HUES6 (cell line): ENCODE data around the gene IQCE.
"Not testable (repeated sequence)": the region's sequence is repeated elsewhere in the genome, so short reads cannot be mapped to it uniquely, and the experiment has no call there.

ENCODE experiments used
- H3K27ac ChIP-seq: 2 replicates; pipeline ENCODE4 v1.7.0; 2013; ENCODE audit warnings: low read depth, mild to moderate bottlenecking, low read length, inconsistent platforms
- H3K27me3 ChIP-seq: 2 replicates; pipeline ENCODE4 v1.6.1; 2013; ENCODE audit warnings: low read length; ENCODE audit not compliant: control insufficient read depth, insufficient read depth
- H3K36me3 ChIP-seq: 2 replicates; pipeline ENCODE4 v1.6.1; 2013; ENCODE audit warnings: low read length; ENCODE audit not compliant: control insufficient read depth, insufficient read depth
- H3K4me1 ChIP-seq: 2 replicates; pipeline ENCODE4 v1.6.1; 2013; ENCODE audit warnings: low read length; ENCODE audit not compliant: control insufficient read depth, insufficient read depth
- H3K4me3 ChIP-seq: 2 replicates; pipeline ENCODE4 v1.5.1; 2013; ENCODE audit warnings: low read depth, low read length
- H3K9ac ChIP-seq: one replicate; pipeline ENCODE4 v1.6.1; 2013; ENCODE audit warnings: mild to moderate bottlenecking, low read length
- H3K9me3 ChIP-seq: 2 replicates; pipeline ENCODE4 v1.6.1; 2013; ENCODE audit warnings: low read depth, low read length; ENCODE audit not compliant: control insufficient read depth, insufficient read depth

Gene IQCE

DNA sequence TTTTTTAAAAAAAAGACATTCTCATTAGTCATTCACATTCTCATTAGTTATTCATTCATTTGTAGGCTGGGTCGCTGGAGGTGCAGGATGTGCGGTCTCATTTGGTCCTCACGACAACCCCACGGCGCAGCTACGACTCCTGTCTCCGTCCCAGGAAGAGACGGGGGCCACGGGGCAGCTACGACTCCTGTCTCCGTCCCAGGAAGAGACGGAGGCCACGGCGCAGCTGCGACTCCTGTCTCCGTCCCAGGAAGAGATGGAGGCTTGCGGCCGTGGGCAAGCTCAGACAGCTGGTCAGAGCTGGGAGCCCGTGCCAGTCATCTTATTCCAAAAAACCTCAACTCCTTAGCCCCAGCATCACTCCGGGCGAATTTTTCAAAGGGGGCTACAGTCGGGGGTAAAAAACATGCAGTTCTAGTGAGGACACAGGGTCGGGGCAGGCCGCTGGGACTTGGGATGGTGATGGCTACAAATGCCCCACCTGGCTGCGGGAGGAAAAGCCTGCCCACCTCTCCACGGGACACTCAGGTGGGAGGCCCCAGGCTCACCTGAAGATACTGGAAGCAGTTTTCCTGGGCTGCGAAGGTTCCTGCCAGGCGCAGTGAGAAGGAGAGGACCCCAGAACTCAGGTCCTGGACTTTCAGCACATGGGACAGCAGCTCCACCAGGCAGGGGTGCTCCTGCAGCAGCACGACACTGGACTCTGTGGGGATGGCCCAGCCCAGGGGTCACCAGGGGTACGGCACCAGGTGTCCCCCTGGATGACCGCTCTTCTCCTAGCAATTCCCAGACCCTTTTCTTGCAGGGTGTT is 11.8 kb upstream of the IQCE start:
- H3K9me3 ChIP-seq, result no peaks in the 10 kb centered on the region
- peaks cover 64% of the 10 kb centered on the region for H3K36me3 ChIP-seq
- H3K9ac ChIP-seq, result no peak overlapping the region
- H3K4me3 ChIP-seq, result no peak overlapping the region
- H3K4me1 ChIP-seq, result no peaks in the 10 kb centered on the region
- H3K27me3 ChIP-seq, result no peaks in the 10 kb centered on the region
- H3K27ac ChIP-seq, result no peak overlapping the region

- no peak overlapping the region for H3K4me3 ChIP-seq
- H3K9me3 ChIP-seq, result no peaks in the 10 kb centered on the region
- no peak overlapping the region for H3K9ac ChIP-seq
- no peaks in the 10 kb centered on the region for H3K4me1 ChIP-seq
- no peaks in the 10 kb centered on the region for H3K27me3 ChIP-seq
- no peak overlapping the region for H3K27ac ChIP-seq
- peaks cover 33% of the 10 kb centered on the region for H3K36me3 ChIP-seq
Measured at GRCh38 chr7:2551418-2551817, 7.4 kb upstream of the IQCE start.

GRCh38 chr7:2553108-2553507 is 5.7 kb upstream of the IQCE start:
- Histone ChIP-seq H3K9ac (no peak overlapping the region), H3K27ac (no peak overlapping the region), H3K36me3 (peaks cover 19% of the 10 kb centered on the region), H3K4me3 (no peak overlapping the region), H3K9me3 (no peaks in the 10 kb centered on the region), H3K4me1 (no peaks in the 10 kb centered on the region), H3K27me3 (no peaks in the 10 kb centered on the region)

- H3K27me3 ChIP-seq, result no peaks in the 10 kb centered on the region
- H3K9ac ChIP-seq, result peak overlapping the region; percentile 97
- H3K4me1 ChIP-seq, result no peaks in the 10 kb centered on the region; the same call in 1 of the 2 replicates
- no peak overlapping the region for H3K27ac ChIP-seq
- peak overlapping the region; percentile 77 for H3K4me3 ChIP-seq
- H3K36me3 ChIP-seq, result peaks cover 17% of the 10 kb centered on the region
- no peaks in the 10 kb centered on the region for H3K9me3 ChIP-seq
Measured at GRCh38 chr7:2553831-2554581, 4.8 kb upstream of the IQCE start.

DNA sequence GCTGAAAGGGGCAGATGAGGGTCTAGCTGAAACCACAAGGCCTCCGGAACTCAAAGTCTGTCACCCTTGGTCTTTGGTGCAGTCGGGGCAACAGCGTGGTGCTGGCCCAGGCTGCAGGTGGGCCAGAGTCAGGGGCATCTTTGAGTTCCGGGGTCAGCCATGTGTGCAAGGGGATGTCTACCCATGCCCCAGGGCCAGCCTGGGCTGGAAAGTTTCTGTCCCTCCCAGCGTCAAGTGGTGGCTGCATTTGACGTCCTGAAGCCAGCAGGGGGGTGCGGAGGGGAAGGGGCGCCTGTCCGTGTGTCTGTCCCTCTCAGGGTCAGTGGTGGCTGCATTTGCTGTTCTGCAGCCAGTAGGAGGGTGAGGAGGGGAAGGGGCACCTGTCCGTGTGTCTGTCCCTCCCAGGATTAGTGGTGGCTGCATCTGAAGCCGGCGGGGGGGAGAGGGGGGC is 4.1 kb upstream of the IQCE start:
- Histone ChIP-seq H3K27ac (no peak overlapping the region), H3K9me3 (no peaks in the 10 kb centered on the region), H3K27me3 (no peaks in the 10 kb centered on the region), H3K4me3 (peak overlapping the region; percentile 77), H3K4me1 (no peaks in the 10 kb centered on the region; the same call in 1 of the 2 replicates), H3K36me3 (peaks cover 17% of the 10 kb centered on the region), H3K9ac (peak overlapping the region; percentile 97)

DNA sequence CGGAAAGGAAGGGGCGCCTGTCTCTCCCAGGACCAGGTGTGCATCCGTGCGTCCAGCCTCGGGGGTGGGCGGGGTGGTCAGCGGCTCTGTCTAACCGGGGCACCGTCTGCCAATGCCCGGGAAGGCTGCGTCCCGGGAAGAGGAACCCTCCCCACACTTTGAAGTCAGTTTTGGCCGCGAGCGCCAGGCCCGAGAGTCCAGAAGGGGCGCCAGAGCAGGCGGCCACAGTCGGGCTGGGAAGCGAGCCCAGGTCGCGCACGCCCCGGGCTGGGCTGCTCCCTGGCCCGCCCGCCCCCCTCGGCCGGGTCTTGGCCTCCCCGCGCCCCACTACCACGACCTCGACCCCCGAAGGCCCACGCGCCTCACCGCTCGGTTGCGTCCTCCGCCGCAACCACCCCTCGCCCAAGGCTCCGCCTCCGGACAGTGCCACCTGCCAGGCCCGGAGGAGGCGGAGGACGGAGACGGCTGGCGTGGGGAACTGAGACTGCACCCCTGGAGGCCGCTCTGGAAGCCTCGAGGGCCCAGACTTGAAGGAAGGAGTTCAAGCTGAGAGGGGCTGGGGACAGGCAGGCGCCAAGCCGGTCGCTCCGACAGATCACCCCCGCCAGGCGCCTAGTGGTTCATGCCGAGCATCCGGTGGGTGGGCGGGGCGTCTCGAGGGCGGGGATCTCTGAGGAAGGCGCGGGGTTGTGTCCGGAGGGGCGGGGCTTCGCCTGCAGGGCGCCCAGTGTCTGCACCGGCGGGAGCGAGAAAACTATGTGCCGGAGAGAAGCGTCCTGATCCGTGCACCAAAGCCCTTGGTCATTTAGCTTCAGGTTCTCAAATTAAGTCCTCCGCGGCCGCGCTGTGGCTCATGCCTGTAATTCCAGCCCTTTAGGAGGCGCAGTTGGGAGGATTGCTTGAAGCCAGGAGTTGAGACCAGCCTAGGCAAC is 3.4 kb upstream of the IQCE start, which contains the start of gene BRAT1:
TSS of gene BRAT1 (minus strand) at position 404 of the 932 bp plus-strand sequence. CDS start 1,093 bp downstream, outside the sequence.
- Histone ChIP-seq H3K27ac (peak within 1 kb of the TSS; percentile 100), H3K4me1 (peaks cover 6% of the 10 kb centered on the region; the same call in 1 of the 2 replicates), H3K9me3 (no peaks in the 10 kb centered on the region), H3K9ac (peak within 1 kb of the TSS; percentile 97), H3K27me3 (no peaks in the 10 kb centered on the region), H3K36me3 (peaks cover 17% of the 10 kb centered on the region), H3K4me3 (peak within 1 kb of the TSS; percentile 77)

GRCh38 chr7:2559283-2559950 is 638 bp downstream of the IQCE start:
- Histone ChIP-seq H3K27me3 (no peaks in the 10 kb centered on the region), H3K36me3 (no peaks in the 10 kb centered on the region), H3K4me1 (peaks cover 6% of the 10 kb centered on the region; the same call in 1 of the 2 replicates), H3K9me3 (no peaks in the 10 kb centered on the region), H3K9ac (peak overlapping the region; percentile 69), H3K27ac (no peak overlapping the region), H3K4me3 (peak overlapping the region; percentile 89)

GRCh38 chr7:2563955-2564354 is 5.2 kb downstream of the IQCE start:
- H3K9ac ChIP-seq, H3K36me3 ChIP-seq: not testable (repeated sequence)

DNA sequence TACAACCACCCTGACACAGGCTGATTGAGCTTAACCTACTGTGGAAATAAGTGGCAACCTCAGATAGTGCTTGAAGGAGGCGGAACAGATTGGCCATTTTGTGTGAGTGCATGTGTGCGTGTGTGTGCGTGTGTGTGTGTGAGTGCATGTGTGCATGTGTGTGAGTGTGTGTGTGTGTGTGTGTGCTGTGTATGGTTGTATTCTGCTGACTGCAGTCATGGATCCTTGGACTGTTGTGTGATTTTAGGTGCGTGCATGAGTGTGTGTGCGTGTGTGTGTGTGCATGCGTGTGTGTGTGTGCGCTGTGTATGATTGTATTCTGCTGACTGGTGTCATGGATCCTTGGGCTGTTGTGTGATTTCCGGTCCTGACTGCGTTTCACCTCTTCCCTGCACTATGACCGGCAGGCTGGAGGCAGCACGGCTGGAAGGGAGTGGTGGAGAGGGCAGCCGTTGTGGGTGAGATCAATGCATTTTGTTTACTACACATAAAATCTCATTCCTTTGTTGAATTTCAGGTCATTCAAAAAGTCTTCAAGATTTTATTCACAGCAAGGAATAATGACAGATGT is 6.3 kb downstream of the IQCE start:
- H3K27me3 ChIP-seq, result no peaks in the 10 kb centered on the region
- no peak overlapping the region for H3K27ac ChIP-seq
- peaks cover 6% of the 10 kb centered on the region; the same call in 1 of the 2 replicates for H3K4me1 ChIP-seq
- no peak overlapping the region for H3K4me3 ChIP-seq
- H3K9ac ChIP-seq, result no peak overlapping the region
- no peaks in the 10 kb centered on the region for H3K9me3 ChIP-seq
- H3K36me3 ChIP-seq, result no peaks in the 10 kb centered on the region

More at GRCh38 chr7:2563955-2564354, 5.2 kb downstream of the IQCE start:
- H3K9me3 ChIP-seq, H3K4me3 ChIP-seq, H3K27ac ChIP-seq, H3K4me1 ChIP-seq, H3K27me3 ChIP-seq: not testable (repeated sequence)
